ENCODE measurements around the gene RYR1. TPM values are rescaled to one million over a fixed set of nuclear protein-coding genes. Genes with fewer than 3 reads are reported as not detected.

The RYR1 gene
- total and polyA plus RNA-seq, 2 donors from 2014 or later = 0.69 to 2.8 TPM

DNA sequence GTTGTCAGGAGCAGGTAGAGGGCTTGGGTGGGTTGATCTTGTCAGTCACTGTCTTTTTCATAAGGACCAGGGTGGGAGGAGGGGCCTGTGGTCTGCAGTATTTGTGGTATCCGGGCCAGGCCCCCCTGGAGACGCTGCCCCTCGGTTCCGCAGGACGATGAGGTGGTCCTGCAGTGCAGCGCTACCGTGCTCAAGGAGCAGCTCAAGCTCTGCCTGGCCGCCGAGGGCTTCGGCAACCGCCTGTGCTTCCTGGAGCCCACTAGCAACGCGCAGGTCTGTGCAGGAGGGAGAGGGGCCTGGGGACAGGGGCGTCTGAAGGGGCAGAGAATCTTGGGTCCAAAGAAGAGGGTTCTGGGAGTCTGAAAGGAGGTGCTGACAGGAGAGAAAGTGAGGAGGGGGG is 7.1 kb downstream of the RYR1 start:
- FAIRE-seq (no peak), DNase-seq (no peak)
- intact Hi-C loops (cut with DNase I) = no loop called here
- Histone ChIP-seq H3K9me3 (ENCODE audit: control insufficient read depth in 2 of 3, insufficient read depth in 1 of 3, low read length in 3 of 3) (no peaks in the 10 kb centered on the region), H3K4me3 (ENCODE audit: low read length in 3 of 3) (no peak overlapping the region), H3K9ac (ENCODE audit: low read length in 3 of 3) (no peak overlapping the region), H3K36me3 (ENCODE audit: control insufficient read depth in 2 of 3, insufficient read depth in 3 of 3, low read length in 3 of 3) (no peaks in the 10 kb centered on the region), H3K27me3 (ENCODE audit: control insufficient read depth, insufficient read depth, low read length) (no peaks in the 10 kb centered on the region), H3K27ac (ENCODE audit: low read depth in 2 of 2, low read length in 2 of 2) (no peak overlapping the region), H3K4me1 (ENCODE audit: control insufficient read depth in 2 of 3, insufficient read depth in 2 of 3, low read depth in 1 of 3, low read length in 3 of 3) (no peaks in the 10 kb centered on the region)
- no peak for TF ChIP-seq CTCF (IDR thresholded peaks at IDR 0.05; ENCODE audit: borderline replicate concordance, extremely low read depth, insufficient read depth)

GRCh38 chr19:38441657-38442348 is 8.3 kb downstream of the RYR1 start:
- no peak overlapping the region for H3K27ac ChIP-seq (ENCODE audit: low read depth in 2 of 2, low read length in 2 of 2)
- no peaks in the 10 kb centered on the region for H3K27me3 ChIP-seq (ENCODE audit: control insufficient read depth, insufficient read depth, low read length)
- FAIRE-seq (no peak), DNase-seq (no peak)
- intact Hi-C loops (cut with DNase I) = no loop called here
- H3K36me3 ChIP-seq (ENCODE audit: control insufficient read depth in 2 of 3, insufficient read depth in 3 of 3, low read length in 3 of 3) = no peaks in the 10 kb centered on the region
- H3K4me3 ChIP-seq (ENCODE audit: low read length in 3 of 3) = no peak overlapping the region
- TF ChIP-seq CTCF (IDR thresholded peaks at IDR 0.05; ENCODE audit: borderline replicate concordance, extremely low read depth, insufficient read depth) = no peak
- no peak overlapping the region for H3K9ac ChIP-seq (ENCODE audit: low read length in 3 of 3)
- H3K9me3 ChIP-seq (ENCODE audit: control insufficient read depth in 2 of 3, insufficient read depth in 1 of 3, low read length in 3 of 3) = no peaks in the 10 kb centered on the region
- no peaks in the 10 kb centered on the region for H3K4me1 ChIP-seq (ENCODE audit: control insufficient read depth in 2 of 3, insufficient read depth in 2 of 3, low read depth in 1 of 3, low read length in 3 of 3)

DNA sequence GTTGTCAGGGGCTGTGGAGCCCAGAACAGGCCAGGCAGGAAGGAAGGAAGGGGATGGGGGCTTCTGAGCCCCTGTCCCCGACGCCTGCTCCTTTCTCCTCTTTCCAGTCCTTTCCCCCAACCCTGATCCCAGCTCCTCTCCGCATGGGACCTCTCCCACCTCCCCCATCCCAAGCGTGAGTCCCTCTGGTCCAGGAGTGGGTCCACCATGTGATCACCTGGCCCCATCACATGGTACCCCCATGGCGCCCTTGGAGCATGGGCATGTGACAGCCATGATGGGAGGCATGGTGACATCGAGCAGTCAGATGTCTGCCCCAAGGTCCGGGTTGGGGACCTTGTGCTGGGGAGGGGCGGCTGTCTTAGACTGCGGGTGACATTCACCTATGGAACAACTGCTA is 9.2 kb downstream of the RYR1 start:
- Histone ChIP-seq H3K27ac (ENCODE audit: low read depth in 2 of 2, low read length in 2 of 2) (no peak overlapping the region), H3K4me1 (ENCODE audit: control insufficient read depth in 2 of 3, insufficient read depth in 2 of 3, low read depth in 1 of 3, low read length in 3 of 3) (no peaks in the 10 kb centered on the region), H3K9ac (ENCODE audit: low read length in 3 of 3) (no peak overlapping the region), H3K27me3 (ENCODE audit: control insufficient read depth, insufficient read depth, low read length) (no peaks in the 10 kb centered on the region), H3K4me3 (ENCODE audit: low read length in 3 of 3) (no peak overlapping the region), H3K36me3 (ENCODE audit: control insufficient read depth in 2 of 3, insufficient read depth in 3 of 3, low read length in 3 of 3) (no peaks in the 10 kb centered on the region), H3K9me3 (ENCODE audit: control insufficient read depth in 2 of 3, insufficient read depth in 1 of 3, low read length in 3 of 3) (no peaks in the 10 kb centered on the region)
- no peak for TF ChIP-seq CTCF (IDR thresholded peaks at IDR 0.05; ENCODE audit: borderline replicate concordance, extremely low read depth, insufficient read depth)
- DNase-seq = no peak
- intact Hi-C loops (cut with DNase I) = no loop called here
- no peak for FAIRE-seq
